Ecto neural progenitor cell (in vitro differentiated cells): ENCODE data around the gene MYH15.

Experiments used
- DNase-seq: peaks from one replicate; pipeline ENCODE4 v3.0.0-alpha.2; 2018; ENCODE audit warnings: low spot score

MYH15 gene

DNA sequence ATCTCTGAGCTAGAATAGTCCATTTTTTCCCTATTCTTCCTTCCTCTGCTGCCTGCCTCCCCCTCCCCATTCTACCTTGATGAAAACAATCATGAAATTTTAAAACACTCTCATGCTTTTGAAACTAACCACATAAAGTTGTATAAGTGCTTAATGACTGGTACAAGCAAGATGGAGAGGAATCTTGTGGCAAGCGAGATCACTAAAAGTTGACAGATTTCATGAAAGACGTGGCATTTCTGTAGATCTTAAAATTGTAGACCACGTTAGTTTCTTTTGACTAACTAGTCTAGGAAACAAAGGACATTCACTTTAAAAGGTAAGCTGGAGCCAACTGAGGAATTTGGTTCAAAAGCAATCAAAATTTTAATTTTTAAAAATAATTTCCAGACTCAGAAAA is 178.6 kb downstream of the MYH15 start:
- DNase-seq = no peak
